Skeletal muscle tissue (tissue), 4 donors: ENCODE measurements around the gene RP9. TPM values are rescaled to one million over a fixed set of nuclear protein-coding genes. Genes with fewer than 3 reads are reported as not detected.
A peak's percentile ranks its signal among the peaks of the same experiment; 100 is the strongest.

ENCODE experiments used
- H3K27ac ChIP-seq: one replicate; pipeline ENCODE4 v1.7.0; 2013; ENCODE audit warnings: mild to moderate bottlenecking, low read depth, low read length, inconsistent platforms
- H3K27me3 ChIP-seq, 3 donors: one replicate each; pipeline ENCODE4 v1.7.0; 2013; ENCODE audit warnings: low read length in 3 of 3; ENCODE audit not compliant: control insufficient read depth in 3 of 3, insufficient read depth in 3 of 3
- H3K36me3 ChIP-seq, 3 donors: one replicate each; pipeline ENCODE4 v1.7.0; 2013; ENCODE audit warnings: low read length in 3 of 3; ENCODE audit not compliant: control insufficient read depth in 3 of 3, insufficient read depth in 3 of 3
- H3K4me1 ChIP-seq, 3 donors: one replicate each; pipeline ENCODE4 v1.7.0; 2013; ENCODE audit warnings: low read length in 3 of 3, mild to moderate bottlenecking in 3 of 3; ENCODE audit not compliant: control insufficient read depth in 3 of 3, insufficient read depth in 3 of 3
- H3K4me3 ChIP-seq, 3 donors: one replicate each; pipeline ENCODE4 v1.7.0; 2013; ENCODE audit warnings: low read length in 3 of 3
- H3K9ac ChIP-seq, 3 donors: one replicate each; pipeline ENCODE4 v1.7.0; 2013; ENCODE audit warnings: low read length in 3 of 3, mild to moderate bottlenecking in 3 of 3, moderate library complexity in 2 of 3, low read depth in 1 of 3
- H3K9me3 ChIP-seq, 3 donors: one replicate each; pipeline ENCODE4 v1.7.0; 2013; ENCODE audit warnings: low read length in 3 of 3; ENCODE audit not compliant: control insufficient read depth in 3 of 3
- total RNA-seq: library from RNA; depleted of rRNA; stranded (reverse); fragments of >200 nt; gene quantifications from one replicate; pipeline ENCODE4 v1.2.3, GENCODE V29; 2014
- donor health status: Osteomylitis.

The RP9 gene, protein sequence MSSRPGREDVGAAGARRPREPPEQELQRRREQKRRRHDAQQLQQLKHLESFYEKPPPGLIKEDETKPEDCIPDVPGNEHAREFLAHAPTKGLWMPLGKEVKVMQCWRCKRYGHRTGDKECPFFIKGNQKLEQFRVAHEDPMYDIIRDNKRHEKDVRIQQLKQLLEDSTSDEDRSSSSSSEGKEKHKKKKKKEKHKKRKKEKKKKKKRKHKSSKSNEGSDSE
- 15.7 TPM for total RNA-seq

DNA sequence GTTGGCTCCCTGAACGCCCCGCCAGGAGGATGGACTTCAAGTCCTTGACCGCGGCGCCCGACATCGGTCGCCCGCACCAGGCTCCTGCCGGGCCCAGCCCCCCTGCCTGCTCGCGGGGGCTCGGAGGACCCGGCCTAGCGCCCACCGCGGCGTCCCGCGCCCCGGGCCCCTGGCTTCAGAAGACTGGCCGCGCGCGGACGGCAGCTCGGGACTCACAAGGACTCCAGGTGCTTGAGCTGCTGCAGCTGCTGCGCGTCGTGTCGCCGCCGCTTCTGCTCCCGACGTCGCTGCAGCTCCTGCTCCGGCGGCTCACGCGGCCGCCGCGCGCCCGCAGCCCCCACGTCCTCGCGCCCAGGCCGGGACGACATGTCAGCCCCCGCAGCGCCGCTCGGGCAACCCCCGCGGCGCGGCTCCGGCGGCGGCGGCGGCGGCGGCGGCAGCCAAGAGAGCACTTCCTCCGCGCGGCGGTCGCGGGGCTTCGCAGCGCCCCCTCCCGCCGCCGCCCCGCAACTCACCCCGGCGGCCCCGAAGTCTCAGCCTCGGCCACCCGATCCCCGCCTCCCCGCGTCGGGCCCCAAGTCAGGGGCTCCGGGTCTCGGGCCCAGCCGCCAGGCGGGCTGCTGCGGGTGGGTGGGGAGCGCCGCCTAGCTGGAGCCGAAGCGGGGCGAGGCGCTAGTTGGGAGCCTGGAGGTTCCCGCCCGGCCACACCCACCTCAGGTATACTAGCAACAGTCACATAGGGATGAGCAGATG is at the start of gene RP9:
Gene RP9 (minus strand): TSS at position 400 of the 753 bp plus-strand sequence. CDS start 32 bp downstream, at position 368.
- no peak within 1 kb of the TSS for H3K27ac ChIP-seq
- H3K36me3 ChIP-seq: no peaks in the 10 kb centered on the region
- peak within 1 kb of the TSS; percentile 88 to 93 (median 90) for H3K9ac ChIP-seq
- H3K9me3 ChIP-seq: no peaks in the 10 kb centered on the region
- H3K4me1 ChIP-seq: peaks cover 17 to 25% (median 22%) of the 10 kb centered on the region in 3 donors
- H3K27me3 ChIP-seq: no peaks in the 10 kb centered on the region
- H3K4me3 ChIP-seq: peak within 1 kb of the TSS; percentile 85 to 89 (median 88)

DNA sequence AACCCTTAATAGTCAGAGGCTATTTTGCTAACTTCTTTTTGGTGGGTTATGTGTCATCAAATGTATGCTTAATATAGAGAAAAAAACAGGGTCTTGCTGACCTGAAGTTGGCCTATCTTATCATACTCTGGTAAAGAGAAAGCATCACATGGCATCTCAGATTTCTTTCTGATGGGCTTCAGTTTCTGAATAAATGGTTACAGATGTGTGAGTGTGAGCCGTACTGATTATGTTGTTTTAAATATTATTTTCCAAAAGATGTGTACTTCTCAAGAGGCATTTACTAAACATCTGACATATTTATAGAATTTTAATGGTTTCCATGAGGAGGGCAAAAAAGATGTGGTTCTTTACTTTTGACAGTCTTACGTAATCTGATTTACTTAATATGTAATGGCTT is 48.6 kb upstream of the RP9 start:
- Histone ChIP-seq H3K27me3 (no peaks in the 10 kb centered on the region), H3K9me3 (no peaks in the 10 kb centered on the region), H3K27ac (no peak overlapping the region), H3K36me3 (peaks cover 0 to 5% (median 2%) of the 10 kb centered on the region in 3 donors), H3K9ac (no peak overlapping the region), H3K4me3 (no peak overlapping the region), H3K4me1 (peaks cover 0 to 4% (median 0%) of the 10 kb centered on the region in 3 donors)

DNA sequence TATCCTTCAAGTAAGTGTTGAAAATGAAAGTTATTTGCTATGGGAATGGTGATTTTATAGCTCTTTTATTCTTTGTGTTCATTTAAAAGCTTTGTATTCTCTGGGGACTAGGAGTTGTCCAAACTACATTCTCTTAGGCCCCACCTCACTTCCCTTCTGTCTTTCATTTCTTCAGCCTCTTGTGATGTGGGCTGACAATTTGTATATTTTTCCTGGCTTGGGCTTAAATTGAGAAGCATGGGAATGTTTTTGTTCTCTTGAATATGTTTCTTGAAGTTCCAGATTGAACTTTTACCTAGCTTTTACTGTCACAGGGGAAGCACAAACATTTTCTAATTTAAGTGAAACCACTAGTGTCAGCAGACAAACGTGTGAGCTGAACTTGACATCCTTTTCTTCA is 48.1 kb upstream of the RP9 start:
- Histone ChIP-seq H3K27me3 (no peaks in the 10 kb centered on the region), H3K27ac (no peak overlapping the region), H3K4me1 (peaks cover 0 to 4% (median 0%) of the 10 kb centered on the region in 3 donors), H3K9ac (no peak overlapping the region), H3K36me3 (peaks cover 0 to 5% (median 2%) of the 10 kb centered on the region in 3 donors), H3K9me3 (no peaks in the 10 kb centered on the region), H3K4me3 (no peak overlapping the region)

DNA sequence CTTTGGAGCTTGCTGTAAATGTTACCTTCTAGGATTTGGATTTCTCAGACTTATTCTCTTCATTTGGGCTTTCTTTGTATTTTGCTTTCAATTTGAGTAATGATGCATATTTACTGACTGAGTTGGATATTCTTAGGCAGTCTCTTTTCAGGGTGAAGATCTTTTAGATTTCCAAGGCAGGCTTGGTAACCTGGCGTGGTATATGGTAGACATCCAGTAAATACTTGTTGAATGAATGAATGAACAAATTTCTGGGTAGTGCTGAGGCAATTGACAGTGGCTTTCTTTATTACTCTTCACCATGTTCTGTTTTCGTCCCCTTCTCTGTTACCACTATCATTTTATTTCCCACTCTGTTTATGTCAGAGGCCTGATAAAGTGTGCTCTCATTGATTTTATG is 47.2 kb upstream of the RP9 start:
- peaks cover 0 to 4% (median 0%) of the 10 kb centered on the region in 3 donors for H3K4me1 ChIP-seq
- H3K9me3 ChIP-seq: no peaks in the 10 kb centered on the region
- no peak overlapping the region for H3K27ac ChIP-seq
- no peak overlapping the region for H3K4me3 ChIP-seq
- H3K36me3 ChIP-seq: peaks cover 0 to 5% (median 2%) of the 10 kb centered on the region in 3 donors
- no peak overlapping the region for H3K9ac ChIP-seq
- no peaks in the 10 kb centered on the region for H3K27me3 ChIP-seq

DNA sequence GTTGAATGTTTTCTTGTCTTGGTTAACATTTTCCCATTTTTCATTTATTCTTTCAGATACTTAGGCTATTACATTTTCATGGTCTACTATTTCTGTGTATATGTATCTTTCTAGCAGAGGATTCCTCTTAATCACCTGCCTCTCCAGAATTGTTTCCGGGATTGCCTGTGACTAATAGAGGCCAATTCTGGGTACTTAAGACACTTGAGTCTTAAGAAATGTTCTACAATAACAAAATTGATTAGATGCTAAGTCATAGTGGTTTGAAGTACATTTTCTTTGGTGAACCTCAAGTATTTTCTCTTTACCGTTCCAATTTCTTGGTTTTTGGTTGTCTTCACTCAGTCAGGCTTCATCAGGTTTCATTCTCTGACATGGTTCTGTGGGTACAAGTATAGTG is 46.6 kb upstream of the RP9 start:
- H3K4me1 ChIP-seq: peaks cover 0 to 4% (median 0%) of the 10 kb centered on the region in 3 donors
- H3K9ac ChIP-seq: no peak overlapping the region
- no peak overlapping the region for H3K27ac ChIP-seq
- no peaks in the 10 kb centered on the region for H3K27me3 ChIP-seq
- H3K4me3 ChIP-seq: no peak overlapping the region
- H3K36me3 ChIP-seq: peaks cover 0 to 5% (median 2%) of the 10 kb centered on the region in 3 donors
- H3K9me3 ChIP-seq: no peaks in the 10 kb centered on the region

DNA sequence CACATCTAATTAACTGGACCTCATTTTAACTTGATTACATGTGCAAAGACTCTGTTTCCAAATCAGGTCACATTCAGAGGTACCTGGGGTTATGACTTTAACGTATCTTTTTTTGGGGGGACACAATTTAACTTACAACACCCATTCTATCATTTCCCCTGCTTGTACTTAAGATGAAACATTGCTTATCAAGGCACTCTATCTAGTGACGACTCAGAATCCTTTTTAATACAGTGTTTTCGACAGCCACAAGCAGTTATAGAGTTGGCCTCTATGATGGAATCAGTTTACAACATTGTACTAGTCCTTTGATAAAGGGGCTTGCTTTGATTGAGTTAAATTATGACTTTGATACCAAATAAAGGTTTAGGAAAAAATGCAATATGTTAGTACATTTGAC is 42.9 kb upstream of the RP9 start:
- Histone ChIP-seq H3K27ac (no peak overlapping the region), H3K9ac (no peak overlapping the region), H3K4me3 (no peak overlapping the region), H3K9me3 (no peaks in the 10 kb centered on the region), H3K36me3 (peaks cover 0 to 5% (median 2%) of the 10 kb centered on the region in 3 donors), H3K27me3 (no peaks in the 10 kb centered on the region), H3K4me1 (no peaks in the 10 kb centered on the region)

DNA sequence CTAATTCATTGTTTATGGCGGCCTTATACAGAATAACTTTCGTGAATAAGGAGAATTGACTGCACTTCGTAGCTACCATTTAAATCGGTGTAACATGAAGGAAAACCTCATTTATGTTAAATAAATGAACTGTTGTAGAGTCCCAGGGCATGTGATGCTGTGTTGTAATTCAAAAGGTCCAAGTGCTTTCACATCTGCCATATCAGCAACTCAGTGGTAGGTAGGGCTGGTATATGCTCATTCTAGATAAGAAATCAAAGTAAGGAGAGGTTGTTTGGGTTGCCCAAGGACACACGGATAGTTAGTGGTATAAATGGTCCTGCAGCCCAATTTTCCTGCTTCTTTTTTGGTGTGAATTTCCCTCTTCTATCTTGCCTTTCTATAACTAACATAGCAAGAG is 36.0 kb upstream of the RP9 start:
- Histone ChIP-seq H3K4me1 (peaks cover 0 to 5% (median 0%) of the 10 kb centered on the region in 3 donors), H3K27me3 (no peaks in the 10 kb centered on the region), H3K27ac (no peak overlapping the region), H3K9ac (no peak overlapping the region), H3K36me3 (no peaks in the 10 kb centered on the region), H3K4me3 (no peak overlapping the region), H3K9me3 (no peaks in the 10 kb centered on the region)

DNA sequence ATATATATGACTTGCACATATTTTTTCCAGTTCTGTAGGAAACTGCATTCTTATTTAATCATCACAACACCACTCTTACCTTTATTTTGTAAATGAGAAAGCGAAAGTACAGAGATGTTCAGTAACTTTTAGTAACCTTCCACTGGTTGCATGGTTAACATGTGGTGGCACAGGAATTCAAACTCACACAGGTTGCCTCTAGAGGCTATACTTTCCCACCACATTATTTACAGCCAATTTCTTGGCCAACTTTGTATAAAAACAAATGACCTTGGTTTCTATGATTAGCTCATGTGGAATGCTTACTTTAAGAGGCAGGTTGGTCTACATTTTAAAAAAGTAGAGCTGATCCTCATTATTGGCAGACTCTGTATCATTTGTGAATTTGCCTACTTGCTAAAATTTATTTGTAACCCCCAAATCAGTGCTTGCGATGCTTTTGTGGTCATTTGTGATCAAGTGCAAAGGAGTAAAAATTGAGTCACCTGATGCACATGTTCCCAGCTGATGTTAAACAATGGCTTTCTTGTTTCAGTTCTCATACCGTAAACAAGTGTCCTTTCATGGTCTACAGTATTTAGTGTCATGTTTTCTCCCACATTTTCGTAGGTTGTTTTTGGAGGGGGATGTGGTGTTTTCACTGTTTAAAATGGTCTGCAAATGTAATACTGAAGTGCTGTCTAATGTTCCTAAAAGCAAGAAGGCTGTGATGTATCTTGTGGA is 35.0 kb upstream of the RP9 start:
- H3K4me1 ChIP-seq: peaks cover 0 to 5% (median 0%) of the 10 kb centered on the region in 3 donors
- H3K36me3 ChIP-seq: no peaks in the 10 kb centered on the region
- no peak overlapping the region for H3K27ac ChIP-seq
- H3K9me3 ChIP-seq: no peaks in the 10 kb centered on the region
- H3K4me3 ChIP-seq: no peak overlapping the region
- H3K9ac ChIP-seq: no peak overlapping the region
- H3K27me3 ChIP-seq: no peaks in the 10 kb centered on the region

DNA sequence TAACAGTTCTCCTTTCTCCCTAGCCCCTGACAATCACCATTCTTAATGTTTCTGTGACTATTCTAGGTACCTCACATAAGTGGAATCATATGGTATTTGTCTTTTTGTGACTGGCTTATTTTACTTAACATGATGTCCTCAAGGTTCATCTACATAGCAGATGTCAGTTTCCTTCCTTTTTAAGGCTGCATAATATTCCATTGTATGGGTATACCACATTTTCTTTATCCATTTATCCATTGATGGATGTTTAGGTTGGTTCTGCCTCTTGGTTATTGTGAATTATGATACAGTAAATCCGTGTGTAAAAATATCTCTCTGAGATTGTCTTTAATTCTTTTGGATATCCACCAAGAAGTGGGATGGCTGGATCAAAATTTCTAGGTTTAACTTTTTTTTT is 33.4 kb upstream of the RP9 start:
- H3K36me3 ChIP-seq: no peaks in the 10 kb centered on the region
- no peaks in the 10 kb centered on the region for H3K9me3 ChIP-seq
- H3K4me1 ChIP-seq: peaks cover 0 to 5% (median 0%) of the 10 kb centered on the region in 3 donors
- H3K27ac ChIP-seq: no peak overlapping the region
- no peaks in the 10 kb centered on the region for H3K27me3 ChIP-seq
- H3K4me3 ChIP-seq: no peak overlapping the region
- no peak overlapping the region for H3K9ac ChIP-seq

DNA sequence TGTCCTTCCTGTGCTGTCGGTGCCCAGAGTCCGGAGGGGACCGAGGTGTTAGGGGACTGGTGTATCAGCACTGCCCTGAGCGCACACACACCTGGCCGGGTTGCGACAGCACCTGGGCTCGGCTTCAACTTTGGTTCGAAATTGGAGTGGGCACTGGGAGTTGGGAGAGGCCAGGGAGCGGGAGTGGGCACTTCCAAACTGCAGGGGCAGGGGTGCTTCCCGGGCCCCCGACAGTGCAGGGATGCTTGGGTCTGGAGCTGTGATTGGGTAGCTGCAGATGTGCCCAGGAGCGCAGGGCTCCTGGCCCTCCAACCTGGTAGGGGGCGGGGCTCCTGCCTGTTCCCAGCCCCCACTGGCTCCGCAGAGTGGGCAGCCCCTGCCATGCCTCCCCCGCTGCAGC is 27.9 kb upstream of the RP9 start:
- H3K36me3 ChIP-seq: no peaks in the 10 kb centered on the region
- no peak overlapping the region for H3K4me3 ChIP-seq
- no peaks in the 10 kb centered on the region for H3K4me1 ChIP-seq
- no peak overlapping the region for H3K9ac ChIP-seq
- no peaks in the 10 kb centered on the region for H3K27me3 ChIP-seq
- H3K27ac ChIP-seq: no peak overlapping the region
- no peaks in the 10 kb centered on the region for H3K9me3 ChIP-seq
